HFF-Myc (cell line): ENCODE results near the gene MYH15.

Experiments
- DNase-seq: peaks from one replicate; pipeline ENCODE4 v3.0.0-alpha.2; 2011; ENCODE audit warnings: low read depth; ENCODE audit errors: extremely low read depth
- H3K4me3 ChIP-seq: replicated peaks from 2 replicates; pipeline ENCODE4 v1.5.1; 2011; ENCODE audit warnings: low read depth, mild to moderate bottlenecking, control low read depth, low read length
- CTCF ChIP-seq: IDR thresholded peaks from 2 replicates; pipeline ENCODE4 v1.5.1; 2012; ENCODE audit warnings: mild to moderate bottlenecking, low read depth, low read length, control low read depth; ENCODE audit errors: missing control alignments

The MYH15 gene

GRCh38 chr3:108489776-108490175 lies 20.6 kb downstream of the MYH15 start:
- H3K4me3 ChIP-seq: no peak overlapping the region
- peak; percentile 64 for TF ChIP-seq CTCF
- no peak for DNase-seq

GRCh38 chr3:108488631-108489030 lies 21.8 kb downstream of the MYH15 start:
- no peak for DNase-seq
- TF ChIP-seq CTCF: no peak
- H3K4me3 ChIP-seq: no peak overlapping the region

DNA sequence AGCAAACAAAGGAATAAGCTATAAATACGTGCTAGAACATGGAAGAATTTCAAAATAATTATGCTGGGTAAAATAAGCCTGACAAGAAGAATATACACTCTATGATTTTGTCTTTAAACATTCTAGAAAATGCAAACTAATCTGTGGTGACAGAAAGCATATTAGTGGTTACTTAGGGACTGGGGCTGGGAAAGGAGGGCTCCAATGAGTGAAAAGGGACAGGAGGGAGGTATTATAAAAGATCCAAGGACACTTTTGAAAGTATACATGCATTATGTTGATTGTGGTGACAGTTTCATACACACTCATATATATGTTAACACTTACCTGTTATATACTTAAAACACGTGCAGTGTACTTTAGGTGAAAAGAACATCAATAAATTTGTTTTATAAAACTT lies 23.0 kb downstream of the MYH15 start:
- no peak for TF ChIP-seq CTCF
- no peak overlapping the region for H3K4me3 ChIP-seq
- no peak for DNase-seq

GRCh38 chr3:108486941-108487340 lies 23.5 kb downstream of the MYH15 start:
- no peak for DNase-seq

GRCh38 chr3:108486338-108486737 lies 24.1 kb downstream of the MYH15 start:
- no peak overlapping the region for H3K4me3 ChIP-seq
- TF ChIP-seq CTCF: no peak
- no peak for DNase-seq

More at GRCh38 chr3:108486941-108487340, 23.5 kb downstream of the MYH15 start:
- TF ChIP-seq CTCF: no peak
- H3K4me3 ChIP-seq: no peak overlapping the region

DNA sequence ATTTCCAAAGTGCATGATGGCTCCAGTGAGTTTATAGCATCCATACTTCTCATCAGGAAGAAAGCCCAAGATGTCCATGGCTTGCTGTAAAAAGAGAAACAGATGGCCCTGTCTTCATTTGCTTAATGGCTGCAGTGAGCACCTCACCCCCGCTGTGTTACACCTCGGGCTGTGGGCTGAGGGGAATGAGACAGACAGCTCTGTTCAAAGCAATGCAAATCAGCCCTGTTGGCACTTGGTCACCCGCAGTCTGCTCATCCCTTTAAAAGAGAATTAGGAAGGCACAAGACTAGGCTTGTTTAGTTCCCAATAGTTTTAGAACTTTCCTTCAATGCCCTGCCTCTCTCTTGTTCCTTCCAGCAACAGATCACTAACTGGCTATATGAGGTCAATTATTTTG lies 25.2 kb downstream of the MYH15 start:
- DNase-seq: no peak
- no peak for TF ChIP-seq CTCF
- no peak overlapping the region for H3K4me3 ChIP-seq

- no peak for DNase-seq
Measured at GRCh38 chr3:108479224-108479623, 31.2 kb downstream of the MYH15 start.

More at GRCh38 chr3:108479224-108479623, 31.2 kb downstream of the MYH15 start:
- TF ChIP-seq CTCF: no peak
- H3K4me3 ChIP-seq: no peak overlapping the region
